ENCODE measurements around the gene PYCR2. TPM values are rescaled to one million over a fixed set of nuclear protein-coding genes. Genes with fewer than 3 reads are reported as not detected.

The PYCR2 gene
- total RNA-seq, 3 donors from 2014 or later, result 33.0 to 43.6 (median 38.3) TPM

- H3K36me3 ChIP-seq (ENCODE audit: low read depth), result no peaks in the 10 kb centered on the region
Observed at GRCh38 chr1:225963735-225964530, 39.9 kb upstream of the PYCR2 start.

GRCh38 chr1:225962440-225962975, 38.5 kb upstream of the PYCR2 start:
- peak; percentile 64 for TF ChIP-seq CTCF (IDR thresholded peaks at IDR 0.05)
- Histone ChIP-seq H3K36me3 (ENCODE audit: low read depth) (no peaks in the 10 kb centered on the region), H3K4me1 (ENCODE audit: low read depth) (no peaks in the 10 kb centered on the region), H3K9me3 (no peaks in the 10 kb centered on the region), H3K4me3 (no peak overlapping the region)
- DNase-seq, result peak in 2 of 3 donors; percentile 84 to 86
- ATAC-seq, result peak; percentile 91
- intact Hi-C loops (cut with DNase I, micrococcal nuclease), result no loop called here

More at GRCh38 chr1:225963735-225964530, 39.9 kb upstream of the PYCR2 start:
- H3K4me3 ChIP-seq, result no peak overlapping the region
- H3K4me1 ChIP-seq (ENCODE audit: low read depth), result no peaks in the 10 kb centered on the region
- TF ChIP-seq CTCF (IDR thresholded peaks at IDR 0.05), result no peak
- intact Hi-C loops (cut with DNase I, micrococcal nuclease), result no loop called here
- DNase-seq (no peak), ATAC-seq (no peak)
- no peaks in the 10 kb centered on the region for H3K9me3 ChIP-seq

GRCh38 chr1:225961659-225962439, 37.8 kb upstream of the PYCR2 start:
- H3K4me1 ChIP-seq (ENCODE audit: low read depth), result no peaks in the 10 kb centered on the region
- no peaks in the 10 kb centered on the region for H3K36me3 ChIP-seq (ENCODE audit: low read depth)
- H3K9me3 ChIP-seq, result no peaks in the 10 kb centered on the region
- ATAC-seq (no peak), DNase-seq (no peak)
- TF ChIP-seq CTCF (IDR thresholded peaks at IDR 0.05), result no peak
- intact Hi-C loops (cut with DNase I, micrococcal nuclease), result no loop called here
- H3K4me3 ChIP-seq, result no peak overlapping the region

- no peak for TF ChIP-seq CTCF (IDR thresholded peaks at IDR 0.05)
- Histone ChIP-seq H3K4me1 (ENCODE audit: low read depth) (no peaks in the 10 kb centered on the region), H3K9me3 (no peaks in the 10 kb centered on the region), H3K36me3 (ENCODE audit: low read depth) (no peaks in the 10 kb centered on the region), H3K4me3 (no peak overlapping the region)
- intact Hi-C loops (cut with DNase I, micrococcal nuclease), result no loop called here
- no peak for DNase-seq
- ATAC-seq, result no peak
Observed at GRCh38 chr1:225958041-225958440, 34.0 kb upstream of the PYCR2 start.

- TF ChIP-seq CTCF (IDR thresholded peaks at IDR 0.05), result no peak
- Histone ChIP-seq H3K4me3 (no peak overlapping the region), H3K9me3 (no peaks in the 10 kb centered on the region), H3K36me3 (ENCODE audit: low read depth) (no peaks in the 10 kb centered on the region), H3K4me1 (ENCODE audit: low read depth) (no peaks in the 10 kb centered on the region)
- ATAC-seq (no peak), DNase-seq (no peak)
- intact Hi-C loops (cut with DNase I, micrococcal nuclease), result no loop called here
Observed at GRCh38 chr1:225954753-225955152, 30.7 kb upstream of the PYCR2 start.
